Sigmoid colon (tissue), 7 donors: ENCODE results near the gene AMH. TPM values are rescaled to one million over a fixed set of nuclear protein-coding genes. Genes with fewer than 3 reads are reported as not detected.

Source experiments
- DNase-seq: peaks from one replicate; pipeline ENCODE4 v3.0.0-alpha.2; 2019
- H3K27ac ChIP-seq, 4 donors: fragments of 200-600 bp; sonication (generic); one replicate each; pipeline ENCODE4 v1.5.1; 2016 to 2019; ENCODE audit warnings: mild to moderate bottlenecking in 1 of 4
- H3K27me3 ChIP-seq, 3 donors: fragments of 200-600 bp; sonication (generic); one replicate each; pipeline ENCODE4 v1.5.1; 2019; ENCODE audit warnings: mild to moderate bottlenecking in 1 of 3
- H3K36me3 ChIP-seq, 4 donors: fragments of 200-600 bp; sonication (generic); one replicate each; pipeline ENCODE4 v1.5.1; 2016 to 2019
- H3K4me1 ChIP-seq, 4 donors: fragments of 200-600 bp; sonication (generic); one replicate each; pipeline ENCODE4 v1.5.1; 2017 to 2019
- H3K4me3 ChIP-seq, 4 donors: fragments of 200-600 bp; sonication (generic); one replicate each; pipeline ENCODE4 v1.5.1; 2017 to 2019; ENCODE audit warnings: mild to moderate bottlenecking in 2 of 4, moderate library complexity in 1 of 4
- H3K9me3 ChIP-seq, 4 donors: fragments of 200-600 bp in 3 of 4; sonication (generic) in 3 of 4; one replicate each; pipeline versions ENCODE4 v1.5.1 to v1.6.1; 2013 to 2019
- EP300 ChIP-seq, 4 donors: sonication (generic); formaldehyde crosslinking; IDR thresholded peaks; one replicate each; pipeline ENCODE4 v1.6.1; 2017; ENCODE audit warnings: antibody characterized with exemption in 4 of 4
- POLR2A ChIP-seq, 2 donors: fragments of 450-650 bp; IDR thresholded peaks; one replicate each; pipeline ENCODE4 v1.6.1; 2016; ENCODE audit warnings: antibody characterized with exemption in 2 of 2, mild to moderate bottlenecking in 2 of 2, moderate library complexity in 2 of 2
- POLR2AphosphoS5 ChIP-seq, 4 donors: sonication (generic); formaldehyde crosslinking; IDR thresholded peaks; one replicate each; pipeline ENCODE4 v1.6.1; 2017; ENCODE audit warnings: antibody characterized with exemption in 4 of 4
- WGBS, 2 donors: extraction: QIAGEN DNeasy Blood & Tissue Kit; methylation state at CpG; one replicate each; pipeline ENCODE4 v1.1.7; 2013; 5-methylcytosine and 5-hydroxymethylcytosine counted together
- intact Hi-C: fragments of 100-400 bp; cut with DNase I; formaldehyde crosslinking; loops from one replicate; pipeline ENCODE4 v1.15.1; 2023
- polyA plus RNA-seq, 3 donors: library from polyadenylated mRNA; stranded (reverse); fragments of 200-250 nt; gene quantifications; one replicate each; pipeline ENCODE4 v1.2.3, GENCODE V29; 2013
- total RNA-seq, 4 donors: library from RNA; depleted of rRNA; stranded (reverse); fragments of >200 nt; gene quantifications; one replicate each; pipeline ENCODE4 v1.1.0, GENCODE V29; 2016
- TF ChIP-seq, protein P1 (sequence below), 4 experiments: fragments of 450-650 bp in 3 of 4; fragments of 200-600 bp in 1 of 4; IDR thresholded peaks; one replicate each; pipeline ENCODE4 v1.5.1; 2016 to 2019; ENCODE audit warnings: antibody characterized with exemption in 4 of 4, mild to moderate bottlenecking in 3 of 4, moderate library complexity in 2 of 4
- donor health status: healthy with polysubstance abuse.
- donor health status: Bipolar disorder and iron deficiency.
- donor health status: healthy.

Gene AMH
- total and polyA plus RNA-seq, 7 donors, result 0.69 to 3.3 (median 1.8) TPM; not detected in 2

- H3K27ac ChIP-seq, result peak overlapping the region; percentile 98 to 99 (median 98)
- intact Hi-C loops, result no loop called here
- 87 to 89% methylated on average over 4 of the region's 4 CpGs for WGBS, 2 donors
Observed at GRCh38 chr19:2268480-2268830, 19.3 kb downstream of the AMH start.

DNA sequence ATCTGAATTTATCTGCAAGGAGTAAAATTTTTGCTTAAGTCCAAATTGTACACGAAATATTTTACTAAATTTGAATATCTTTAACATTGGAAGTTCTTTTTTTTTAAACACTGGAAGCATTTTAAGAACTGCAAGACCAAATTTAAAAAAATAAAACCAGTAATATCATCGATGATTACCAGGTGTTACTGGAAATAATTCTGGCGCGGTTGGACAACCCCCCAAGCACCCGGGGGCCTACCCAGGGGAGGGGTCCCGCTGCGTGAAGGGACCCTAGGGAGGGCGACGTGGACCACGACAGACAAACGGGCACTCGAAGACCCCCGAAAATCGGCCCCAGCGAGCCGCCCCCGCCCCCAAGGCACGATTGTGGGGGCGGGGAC is 19.7 kb downstream of the AMH start:
- no peak for DNase-seq
- no peaks in the 10 kb centered on the region for H3K9me3 ChIP-seq
- no peaks in the 10 kb centered on the region for H3K27me3 ChIP-seq
- peak overlapping the region; percentile 44 to 94 (median 78) for H3K4me3 ChIP-seq
- peak overlapping the region; percentile 98 to 99 (median 98) for H3K27ac ChIP-seq
- peaks cover 0 to 19% (median 13%) of the 10 kb centered on the region in 4 donors for H3K36me3 ChIP-seq
- WGBS, 2 donors, result 2% methylated on average over 19 of the region's 19 CpGs
- intact Hi-C loops, result loop anchor here (1.0 kb wide), 2 partner anchors 33 to 106 kb away; partner anchors contain the start of genes DOT1L, PLEKHJ1 and SF3A2
- TF ChIP-seq EP300 (IDR thresholded peaks at IDR 0.05), result no peak
- H3K4me1 ChIP-seq, result peaks cover 0 to 48% (median 44%) of the 10 kb centered on the region in 4 donors

More at GRCh38 chr19:2268480-2268830, 19.3 kb downstream of the AMH start:
- Histone ChIP-seq H3K27me3 (no peaks in the 10 kb centered on the region), H3K4me3 (peak overlapping the region in 3 of 4 donors; percentile 44 to 94 (median 89)), H3K4me1 (peaks cover 0 to 44% (median 40%) of the 10 kb centered on the region in 4 donors), H3K9me3 (no peaks in the 10 kb centered on the region), H3K36me3 (peaks cover 0 to 19% (median 13%) of the 10 kb centered on the region in 4 donors)
- TF ChIP-seq EP300 (IDR thresholded peaks at IDR 0.05), result no peak
- TF ChIP-seq, protein P1, sequence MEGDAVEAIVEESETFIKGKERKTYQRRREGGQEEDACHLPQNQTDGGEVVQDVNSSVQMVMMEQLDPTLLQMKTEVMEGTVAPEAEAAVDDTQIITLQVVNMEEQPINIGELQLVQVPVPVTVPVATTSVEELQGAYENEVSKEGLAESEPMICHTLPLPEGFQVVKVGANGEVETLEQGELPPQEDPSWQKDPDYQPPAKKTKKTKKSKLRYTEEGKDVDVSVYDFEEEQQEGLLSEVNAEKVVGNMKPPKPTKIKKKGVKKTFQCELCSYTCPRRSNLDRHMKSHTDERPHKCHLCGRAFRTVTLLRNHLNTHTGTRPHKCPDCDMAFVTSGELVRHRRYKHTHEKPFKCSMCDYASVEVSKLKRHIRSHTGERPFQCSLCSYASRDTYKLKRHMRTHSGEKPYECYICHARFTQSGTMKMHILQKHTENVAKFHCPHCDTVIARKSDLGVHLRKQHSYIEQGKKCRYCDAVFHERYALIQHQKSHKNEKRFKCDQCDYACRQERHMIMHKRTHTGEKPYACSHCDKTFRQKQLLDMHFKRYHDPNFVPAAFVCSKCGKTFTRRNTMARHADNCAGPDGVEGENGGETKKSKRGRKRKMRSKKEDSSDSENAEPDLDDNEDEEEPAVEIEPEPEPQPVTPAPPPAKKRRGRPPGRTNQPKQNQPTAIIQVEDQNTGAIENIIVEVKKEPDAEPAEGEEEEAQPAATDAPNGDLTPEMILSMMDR (IDR thresholded peaks at IDR 0.05), result no peak
- TF ChIP-seq POLR2A (IDR thresholded peaks at IDR 0.05), result no peak
- no peak for TF ChIP-seq POLR2AphosphoS5 (IDR thresholded peaks at IDR 0.05)
- no peak for DNase-seq

- TF ChIP-seq EP300 (IDR thresholded peaks at IDR 0.05), result no peak
- TF ChIP-seq, protein P1 (IDR thresholded peaks at IDR 0.05), result peak in 2 of 4 experiments; percentile 5 to 39
- TF ChIP-seq POLR2AphosphoS5 (IDR thresholded peaks at IDR 0.05), result peak; percentile 100
- peak; percentile 100 for TF ChIP-seq POLR2A (IDR thresholded peaks at IDR 0.05)
- intact Hi-C loops, result loop anchor here (1.0 to 5.0 kb wide), 4 partner anchors 25 to 106 kb away; partner anchors contain the start of genes DOT1L, LSM7, PLEKHJ1 and SF3A2
- peak; percentile 99 for DNase-seq
- Histone ChIP-seq H3K9me3 (no peaks in the 10 kb centered on the region), H3K27ac (peak overlapping the region; percentile 98 to 99 (median 98)), H3K4me1 (peaks cover 0 to 55% (median 51%) of the 10 kb centered on the region in 4 donors), H3K4me3 (peak overlapping the region; percentile 68 to 97 (median 92)), H3K27me3 (no peaks in the 10 kb centered on the region), H3K36me3 (peaks cover 0 to 19% (median 13%) of the 10 kb centered on the region in 4 donors)
- WGBS, 2 donors, result 0 to 1% methylated on average over 103 of the region's 103 CpGs
Observed at GRCh38 chr19:2269244-2270156, 20.4 kb downstream of the AMH start.

DNA sequence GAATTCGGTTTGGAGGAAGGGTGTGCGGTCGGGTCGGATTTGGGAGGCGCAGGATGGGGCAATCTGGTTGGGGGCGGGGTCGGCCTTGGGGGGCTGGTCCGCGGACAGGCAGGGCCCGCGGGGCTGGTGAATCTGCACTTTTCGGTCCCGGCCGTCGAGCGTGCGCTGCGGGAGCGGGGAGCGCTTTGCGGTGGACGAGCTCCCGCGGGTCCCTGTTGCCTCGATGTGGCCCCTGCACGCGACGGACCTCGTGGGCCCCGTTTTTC is 21.0 kb downstream of the AMH start:
- no peak for TF ChIP-seq POLR2AphosphoS5 (IDR thresholded peaks at IDR 0.05)
- no peak for TF ChIP-seq EP300 (IDR thresholded peaks at IDR 0.05)
- TF ChIP-seq POLR2A (IDR thresholded peaks at IDR 0.05), result no peak
- TF ChIP-seq, protein P1 (IDR thresholded peaks at IDR 0.05), result no peak
- 0% methylated on average over 30 of the region's 30 CpGs for WGBS, 2 donors
- H3K9me3 ChIP-seq, result no peaks in the 10 kb centered on the region
- H3K4me3 ChIP-seq, result peak overlapping the region; percentile 68 to 97 (median 92)
- peak overlapping the region; percentile 98 to 99 (median 98) for H3K27ac ChIP-seq
- H3K27me3 ChIP-seq, result no peaks in the 10 kb centered on the region
- intact Hi-C loops, result loop anchor here (2.0 to 5.0 kb wide), 2 partner anchors 25 to 57 kb away; partner anchors contain the start of genes LSM7 and SPPL2B
- DNase-seq, result peak; percentile 85
- H3K36me3 ChIP-seq, result peaks cover 0 to 19% (median 13%) of the 10 kb centered on the region in 4 donors
- peaks cover 0 to 58% (median 55%) of the 10 kb centered on the region in 4 donors for H3K4me1 ChIP-seq
